Measurements from ENCODE around the gene FBXO2.

FBXO2 gene

GRCh38 chr1:11681071-11681771 lies 27.0 kb upstream of the FBXO2 start, which contains the start of gene MAD2L2:
Gene MAD2L2, minus strand, starts transcription at chr1:11681148. Its CDS starts 547 bp downstream, at chr1:11680601.
- H3K27ac ChIP-seq: peak within 1 kb of the TSS; percentile 72 to 79
- intact Hi-C loops (cut with DNase I; ENCODE audit: low total_unique reads): no loop called here
- H3K4me1 ChIP-seq: peaks cover 0 to 20% (median 14%) of the 10 kb centered on the region in 4 donors
- TF ChIP-seq, protein P1, sequence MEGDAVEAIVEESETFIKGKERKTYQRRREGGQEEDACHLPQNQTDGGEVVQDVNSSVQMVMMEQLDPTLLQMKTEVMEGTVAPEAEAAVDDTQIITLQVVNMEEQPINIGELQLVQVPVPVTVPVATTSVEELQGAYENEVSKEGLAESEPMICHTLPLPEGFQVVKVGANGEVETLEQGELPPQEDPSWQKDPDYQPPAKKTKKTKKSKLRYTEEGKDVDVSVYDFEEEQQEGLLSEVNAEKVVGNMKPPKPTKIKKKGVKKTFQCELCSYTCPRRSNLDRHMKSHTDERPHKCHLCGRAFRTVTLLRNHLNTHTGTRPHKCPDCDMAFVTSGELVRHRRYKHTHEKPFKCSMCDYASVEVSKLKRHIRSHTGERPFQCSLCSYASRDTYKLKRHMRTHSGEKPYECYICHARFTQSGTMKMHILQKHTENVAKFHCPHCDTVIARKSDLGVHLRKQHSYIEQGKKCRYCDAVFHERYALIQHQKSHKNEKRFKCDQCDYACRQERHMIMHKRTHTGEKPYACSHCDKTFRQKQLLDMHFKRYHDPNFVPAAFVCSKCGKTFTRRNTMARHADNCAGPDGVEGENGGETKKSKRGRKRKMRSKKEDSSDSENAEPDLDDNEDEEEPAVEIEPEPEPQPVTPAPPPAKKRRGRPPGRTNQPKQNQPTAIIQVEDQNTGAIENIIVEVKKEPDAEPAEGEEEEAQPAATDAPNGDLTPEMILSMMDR (IDR thresholded peaks at IDR 0.05): no peak
- H3K9me3 ChIP-seq: no peaks in the 10 kb centered on the region
- peak within 1 kb of the TSS; percentile 69 to 73 for H3K4me3 ChIP-seq
- peak; percentile 84 to 92 for DNase-seq
- peaks cover 0 to 14% (median 13%) of the 10 kb centered on the region in 3 donors for H3K36me3 ChIP-seq
- H3K27me3 ChIP-seq: peaks cover 0 to 15% of the 10 kb centered on the region in 2 donors

DNA sequence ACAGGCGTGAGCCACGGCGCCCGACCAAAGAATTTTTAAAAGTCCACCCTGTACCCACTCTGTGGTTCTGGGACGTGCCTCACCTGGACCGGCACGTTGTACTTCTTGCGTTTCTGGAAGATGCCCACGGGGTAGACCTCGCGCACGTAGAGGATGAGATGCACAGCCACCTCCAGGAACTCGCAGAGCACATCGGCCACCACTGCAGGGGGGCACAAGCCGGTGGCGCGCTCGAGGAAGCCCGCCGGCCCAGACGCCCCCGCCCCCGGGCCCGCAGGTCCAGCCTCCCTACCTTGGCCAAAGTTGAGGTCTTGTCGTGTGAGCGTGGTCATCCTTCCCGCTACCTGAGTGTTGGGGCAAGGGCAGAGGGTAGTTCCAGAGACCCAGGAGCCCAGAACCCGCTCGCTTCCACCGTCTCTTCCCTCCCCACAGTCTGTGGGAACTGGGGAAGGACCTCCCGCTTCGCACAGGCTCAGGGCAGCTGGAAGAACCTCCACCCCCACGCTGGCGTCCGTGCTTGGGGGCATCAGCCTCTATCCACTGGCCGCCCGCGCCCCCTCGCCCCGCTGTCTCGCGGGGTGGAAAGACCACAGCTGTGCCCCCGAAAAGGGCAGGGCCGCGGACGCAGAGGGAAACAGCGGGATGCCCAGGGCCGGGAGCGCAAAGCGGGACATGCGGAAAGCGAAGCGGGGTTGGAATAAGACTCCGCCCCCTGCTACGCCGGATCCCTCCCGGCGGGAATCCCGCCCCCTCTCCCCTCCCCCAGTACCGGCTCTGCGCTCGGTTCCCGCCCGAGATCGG lies 26.2 kb upstream of the FBXO2 start:
- Histone ChIP-seq H3K27me3 (peaks cover 0 to 10% of the 10 kb centered on the region in 2 donors), H3K9me3 (no peaks in the 10 kb centered on the region), H3K4me1 (peaks cover 0 to 20% (median 14%) of the 10 kb centered on the region in 4 donors), H3K27ac (peak overlapping the region; percentile 72 to 79), H3K36me3 (peaks cover 0 to 21% (median 20%) of the 10 kb centered on the region in 3 donors), H3K4me3 (peak overlapping the region; percentile 69 to 73)
- TF ChIP-seq, protein P1 (IDR thresholded peaks at IDR 0.05): no peak
- intact Hi-C loops (cut with DNase I; ENCODE audit: low total_unique reads): no loop called here
- DNase-seq: no peak

- TF ChIP-seq, protein P1 (IDR thresholded peaks at IDR 0.05): no peak
- Histone ChIP-seq H3K4me3 (no peak overlapping the region), H3K4me1 (peaks cover 0 to 20% (median 14%) of the 10 kb centered on the region in 4 donors), H3K27ac (no peak overlapping the region), H3K27me3 (no peaks in the 10 kb centered on the region), H3K9me3 (no peaks in the 10 kb centered on the region), H3K36me3 (peaks cover 13 to 42% (median 38%) of the 10 kb centered on the region in 3 donors)
- intact Hi-C loops (cut with DNase I; ENCODE audit: low total_unique reads): no loop called here
- DNase-seq: no peak
Measured at GRCh38 chr1:11678442-11678841, 24.2 kb upstream of the FBXO2 start.

GRCh38 chr1:11676386-11677103 lies 22.3 kb upstream of the FBXO2 start:
- no peaks in the 10 kb centered on the region for H3K27me3 ChIP-seq
- H3K9me3 ChIP-seq: no peaks in the 10 kb centered on the region
- intact Hi-C loops (cut with DNase I; ENCODE audit: low total_unique reads): no loop called here
- H3K4me3 ChIP-seq: no peak overlapping the region
- no peak overlapping the region for H3K27ac ChIP-seq
- TF ChIP-seq, protein P1 (IDR thresholded peaks at IDR 0.05): no peak
- H3K4me1 ChIP-seq: peaks cover 0 to 14% (median 10%) of the 10 kb centered on the region in 4 donors
- DNase-seq: no peak
- H3K36me3 ChIP-seq: peaks cover 21 to 60% (median 55%) of the 10 kb centered on the region in 3 donors

- intact Hi-C loops (cut with DNase I; ENCODE audit: low total_unique reads): no loop called here
- peaks cover 21 to 70% (median 61%) of the 10 kb centered on the region in 3 donors for H3K36me3 ChIP-seq
- TF ChIP-seq, protein P1 (IDR thresholded peaks at IDR 0.05): no peak
Measured at GRCh38 chr1:11675325-11675724, 21.1 kb upstream of the FBXO2 start.

More at GRCh38 chr1:11675325-11675724, 21.1 kb upstream of the FBXO2 start:
- H3K4me3 ChIP-seq: no peak overlapping the region
- no peaks in the 10 kb centered on the region for H3K27me3 ChIP-seq
- no peak for DNase-seq
- no peaks in the 10 kb centered on the region for H3K9me3 ChIP-seq
- peaks cover 0 to 10% (median 7%) of the 10 kb centered on the region in 4 donors for H3K4me1 ChIP-seq
- no peak overlapping the region for H3K27ac ChIP-seq
